ENCODE measurements around the gene MTF1.

The MTF1 gene

GRCh38 chr1:37821481-37821880 is 37.9 kb downstream of the MTF1 start:
- TF ChIP-seq CTCF (IDR thresholded peaks at IDR 0.05): no peak

- TF ChIP-seq CTCF (IDR thresholded peaks at IDR 0.05): no peak
Measured at GRCh38 chr1:37817481-37817880, 41.9 kb downstream of the MTF1 start.

DNA sequence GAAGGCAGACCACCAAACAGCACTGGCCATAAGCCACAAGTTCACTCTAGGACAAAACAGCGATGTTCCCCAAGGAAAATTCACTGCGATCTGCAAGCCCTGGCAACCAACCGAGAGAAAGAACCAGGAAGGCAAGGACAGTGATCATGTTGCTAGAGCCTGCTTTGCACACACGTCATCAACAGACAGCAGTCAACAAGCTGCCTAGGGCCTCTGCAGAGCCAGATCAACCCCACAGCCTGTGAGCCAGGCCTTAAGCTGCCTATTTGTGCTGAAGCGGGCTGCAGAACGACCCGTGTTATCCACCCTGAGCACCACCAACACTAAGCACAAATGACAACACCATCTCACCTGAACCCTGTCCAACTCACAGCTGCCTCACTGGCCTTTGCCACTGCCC is 45.1 kb downstream of the MTF1 start:
- TF ChIP-seq CTCF (IDR thresholded peaks at IDR 0.05): no peak

DNA sequence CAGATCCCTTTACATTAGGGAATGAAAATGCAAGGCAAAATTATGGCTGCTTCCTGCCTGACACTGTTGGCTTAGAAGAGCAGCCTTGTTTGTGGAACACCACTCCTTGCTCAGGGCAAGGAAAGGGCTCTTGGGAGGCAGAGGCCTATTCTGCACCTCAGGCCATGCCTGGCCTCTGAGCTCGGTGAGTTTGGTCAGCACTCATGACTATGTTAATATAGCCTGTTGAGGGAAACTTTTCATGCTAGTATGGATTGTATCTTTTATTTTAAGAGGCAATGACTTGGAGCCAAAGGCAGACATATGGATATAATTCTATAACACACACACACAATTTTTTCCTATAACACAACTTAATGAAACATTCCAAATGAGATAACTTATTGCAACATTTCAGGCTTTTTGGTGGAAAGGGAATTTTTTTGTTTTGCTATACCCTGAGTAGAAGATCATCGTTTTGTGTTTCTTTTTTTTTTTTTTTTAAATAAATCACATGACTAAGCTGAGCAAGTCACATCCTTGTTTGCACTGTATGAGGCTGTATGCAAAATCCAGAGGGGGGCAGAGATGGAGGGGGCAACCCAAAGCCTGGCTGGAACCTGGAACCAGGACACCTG is 45.8 kb downstream of the MTF1 start:
- no peak for TF ChIP-seq CTCF (IDR thresholded peaks at IDR 0.05)

- TF ChIP-seq CTCF (IDR thresholded peaks at IDR 0.05): peak; percentile 91
Measured at GRCh38 chr1:37811027-37811655, 48.3 kb downstream of the MTF1 start.

GRCh38 chr1:37809942-37810341 is 49.5 kb downstream of the MTF1 start:
- no peak for TF ChIP-seq CTCF (IDR thresholded peaks at IDR 0.05)

- TF ChIP-seq CTCF (IDR thresholded peaks at IDR 0.05): no peak
Measured at GRCh38 chr1:37808369-37809319, 50.7 kb downstream of the MTF1 start.
